K562 (cell line): Measurements from ENCODE around the gene GSK3B. TPM values are rescaled to one million over a fixed set of nuclear protein-coding genes. Genes with fewer than 3 reads are reported as not detected.

Source experiments
- ATF1 ChIP-seq, 2 experiments: fragments of 450-650 bp in 1 of 2; IDR thresholded peaks; 2 replicates each; pipeline ENCODE4 v1.6.1; 2016; ENCODE audit warnings: missing compliant biosample characterization in 1 of 2, missing genetic modification characterization in 1 of 2
- ATF7 ChIP-seq: fragments of 450-650 bp; IDR thresholded peaks from 2 replicates; pipeline ENCODE4 v1.7.1; 2014; ENCODE audit warnings: mild to moderate bottlenecking, moderate library complexity
- BCOR ChIP-seq: fragments of 450-650 bp; IDR thresholded peaks from 2 replicates; pipeline ENCODE4 v1.6.1; 2016
- BRF1 ChIP-seq: IDR thresholded peaks from 3 replicates; pipeline ENCODE4 v1.6.1; 2011; ENCODE audit warnings: borderline replicate concordance, mild to moderate bottlenecking; ENCODE audit not compliant: insufficient read length; ENCODE audit errors: extremely low read depth
- CBFB ChIP-seq: sonication (generic); formaldehyde crosslinking; IDR thresholded peaks from 2 replicates; pipeline ENCODE4 v1.4.0; 2020; ENCODE audit warnings: mild to moderate bottlenecking, missing genetic modification reagents
- CBX2 ChIP-seq: fragments of 200-600 bp; sonication (generic); IDR thresholded peaks from one replicate; pipeline ENCODE4 v1.6.1; 2012; ENCODE audit warnings: mild to moderate bottlenecking, low read length, inconsistent platforms; ENCODE audit not compliant: insufficient read depth, poor library complexity, severe bottlenecking
- CGGBP1 ChIP-seq: fragments of 250-450 bp; sonication (Bioruptor Pico); IDR thresholded peaks from 2 replicates; pipeline ENCODE4 v1.9.0; 2021; ENCODE audit warnings: mild to moderate bottlenecking
- DPF2 ChIP-seq: fragments of 450-650 bp; IDR thresholded peaks from 2 replicates; pipeline ENCODE4 v1.6.1; 2016
- EP400 ChIP-seq: fragments of 450-650 bp; IDR thresholded peaks from 2 replicates; pipeline ENCODE4 v1.6.1; 2017; ENCODE audit warnings: antibody characterized with exemption, mild to moderate bottlenecking, moderate library complexity
- HMG20A ChIP-seq: fragments of 450-650 bp; formaldehyde crosslinking; conservative IDR thresholded peaks from 2 replicates; pipeline ENCODE4 v1.4.0; 2020; ENCODE audit warnings: mild to moderate bottlenecking, mixed read lengths
- JUNB ChIP-seq: fragments of 450-650 bp; formaldehyde crosslinking; conservative IDR thresholded peaks from 2 replicates; pipeline ENCODE4 v1.4.0; 2020; ENCODE audit warnings: mild to moderate bottlenecking
- KAT7 ChIP-seq: sonication (generic); formaldehyde crosslinking; IDR thresholded peaks from 2 replicates; pipeline ENCODE4 v1.8.0; 2022; ENCODE audit warnings: missing genetic modification reagents, mild to moderate bottlenecking, borderline replicate concordance
- KDM5B ChIP-seq: fragments of 200-600 bp; sonication (generic); IDR thresholded peaks from 2 replicates; pipeline ENCODE4 v1.6.1; 2012; ENCODE audit warnings: low read depth, mild to moderate bottlenecking, moderate library complexity, low read length, control low read depth, inconsistent platforms; ENCODE audit not compliant: insufficient replicate concordance
- MAFG ChIP-seq: fragments of 450-650 bp; conservative IDR thresholded peaks from 2 replicates; pipeline ENCODE4 v1.6.1; 2016; ENCODE audit warnings: missing genetic modification characterization, missing compliant biosample characterization
- MIER1 ChIP-seq: fragments of 450-650 bp; IDR thresholded peaks from 2 replicates; pipeline ENCODE4 v1.6.1; 2016; ENCODE audit warnings: antibody characterized with exemption, mild to moderate bottlenecking, low read depth
- NONO ChIP-seq, 2 experiments: fragments of 200-400 bp in 1 of 2; fragments of 450-650 bp in 1 of 2; formaldehyde crosslinking in 1 of 2; IDR thresholded peaks; 2 replicates each; pipeline ENCODE4 v1.6.1; 2017; ENCODE audit warnings: low read depth in 2 of 2, mild to moderate bottlenecking in 2 of 2, moderate library complexity in 2 of 2, low read length in 1 of 2
- PCBP1 ChIP-seq: fragments of 200-400 bp; formaldehyde crosslinking; IDR thresholded peaks from 2 replicates; pipeline ENCODE4 v1.6.1; 2018; ENCODE audit warnings: mild to moderate bottlenecking, low read depth, low read length; ENCODE audit not compliant: poor library complexity, severe bottlenecking
- POLR2A ChIP-seq: fragments of 450-650 bp; conservative IDR thresholded peaks from 2 replicates; pipeline ENCODE4 v1.6.1; 2016
- SREBF1 ChIP-seq: fragments of 150-350 bp; IDR thresholded peaks from 2 replicates; pipeline ENCODE4 v1.6.1; 2014; ENCODE audit warnings: antibody characterized with exemption, low read depth, low read length, borderline replicate concordance
- TOE1 ChIP-seq, 2 experiments: fragments of 450-650 bp in 1 of 2; sonication (generic) in 1 of 2; formaldehyde crosslinking in 1 of 2; IDR thresholded peaks; 2 replicates each; pipeline versions ENCODE4 v1.7.1 to v1.8.0; 2016 to 2022; ENCODE audit warnings: borderline replicate concordance in 2 of 2, mild to moderate bottlenecking in 2 of 2, antibody characterized with exemption in 1 of 2, inconsistent platforms in 1 of 2, low read depth in 1 of 2, missing genetic modification reagents in 1 of 2, moderate library complexity in 1 of 2
- ZBTB9 ChIP-seq: fragments of 450-650 bp; formaldehyde crosslinking; IDR thresholded peaks from 2 replicates; pipeline ENCODE4 v1.4.0; 2020; ENCODE audit warnings: mild to moderate bottlenecking, moderate library complexity
- ZNF134 ChIP-seq: fragments of 250-450 bp; sonication (Bioruptor Pico); conservative IDR thresholded peaks from 2 replicates; pipeline ENCODE4 v1.4.0; 2020
- ZNF785 ChIP-seq: fragments of 250-450 bp; sonication (Bioruptor Pico); IDR thresholded peaks from 2 replicates; pipeline ENCODE4 v1.4.0; 2020; ENCODE audit warnings: mild to moderate bottlenecking
- polyA plus RNA-seq, 8 experiments: library from polyadenylated mRNA; depleted of rRNA in 4 of 8; stranded (reverse) in 5 of 8; unstranded in 3 of 8; fragments of >200 nt; fragmentation: Nextera tagmentation in 2 of 8; fragmentation: Illumina TruSeq in 1 of 8; extraction: Ambion mirVana in 2 of 8; extraction: Trizol in 1 of 8; gene quantifications; 2 replicates each; pipeline versions ENCODE4 v1.2.1 to v1.2.3, GENCODE V29; 2011 to 2014; ENCODE audit warnings: inconsistent platforms in 1 of 8, missing spikeins in 1 of 8
- total RNA-seq, 7 experiments: library from RNA; depleted of rRNA in 6 of 7; stranded (reverse); fragments of >200 nt in 6 of 7; fragmentation: Illumina TruSeq in 2 of 7; extraction: Trizol in 2 of 7; gene quantifications; 2 replicates each; pipeline versions ENCODE4 v1.2.1 to v1.2.3, GENCODE V29; 2011 to 2021; ENCODE audit warnings: low replicate concordance in 1 of 7
- TF ChIP-seq, protein P1 (sequence below), 3 experiments: fragments of 200-800 bp in 1 of 3; sonication (Bioruptor generic) in 1 of 3; sonication (generic) in 1 of 3; formaldehyde crosslinking in 1 of 3; IDR thresholded peaks; 2 replicates each; pipeline versions ENCODE4 v1.6.1 to v1.8.0; 2016 to 2022; ENCODE audit warnings: mild to moderate bottlenecking in 2 of 3, missing compliant biosample characterization in 2 of 3, missing genetic modification characterization in 2 of 3, missing genetic modification reagents in 1 of 3

GSK3B gene
- total and polyA plus RNA-seq, 9 of the 15 experiments (the other 6 are each of a cell fraction or from before 2014, with no cell fraction given), result 4.7 to 25.0 (median 18.7) TPM

DNA sequence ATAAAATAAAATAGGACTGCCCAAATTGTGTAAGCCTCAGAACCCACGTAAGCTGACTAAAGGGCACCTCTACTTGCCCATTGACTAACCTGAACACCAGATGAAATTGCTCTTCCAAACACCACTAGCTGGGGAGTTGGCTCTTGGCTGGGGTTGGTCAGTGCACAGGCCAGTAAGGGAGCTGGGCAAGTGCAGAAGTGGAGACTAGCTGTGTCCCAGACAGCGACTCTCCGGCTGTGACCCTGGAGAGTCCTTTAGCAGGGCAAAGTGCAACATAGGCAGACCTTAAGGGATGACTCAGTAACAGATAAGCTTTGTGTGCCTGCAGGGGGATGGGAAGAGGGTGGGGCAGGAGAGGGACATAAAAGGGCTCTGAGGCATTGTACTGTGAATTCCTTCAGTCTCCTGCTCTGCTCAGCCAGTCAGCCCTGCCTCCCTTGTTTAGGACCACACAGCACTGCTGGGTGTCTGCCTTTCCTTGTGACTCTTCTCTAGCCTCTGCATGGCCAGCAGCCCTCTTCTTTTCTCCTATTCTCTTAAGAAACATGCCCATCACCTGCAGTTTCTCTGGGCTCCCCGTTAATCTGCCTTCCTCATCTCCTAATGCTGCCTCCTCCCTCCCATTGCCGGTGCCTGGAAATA lies 299.2 kb downstream of the GSK3B start (continued):
- TF ChIP-seq ATF1 (CRISPR knock-in tag; IDR thresholded peaks at IDR 0.05), result no peak
- TF ChIP-seq ATF1 (tag; IDR thresholded peaks at IDR 0.05), result peak; percentile 51; the same call in 1 of the 2 replicates
- TF ChIP-seq SREBF1, result no peak
- 0 out of 2 replicates have a peak, but pooled peaks have one; percentile 45 for TF ChIP-seq JUNB (CRISPR knock-in tag)
- TF ChIP-seq KDM5B, result peak; percentile 35
- TF ChIP-seq CBX2, result no peak
- TF ChIP-seq KAT7 (CRISPR knock-in tag), result no peak
- 0 out of 4 replicates have a peak, but pooled peaks of 1 of the 2 experiments have one; percentile 48 for TF ChIP-seq NONO (IDR thresholded peaks at IDR 0.05; ENCODE audit: low read depth in 2 of 2, low read length in 1 of 2)
- no peak for TF ChIP-seq ZNF785
- TF ChIP-seq ATF7, result peak; percentile 38; the same call in 1 of the 2 replicates
- TF ChIP-seq, protein P1, sequence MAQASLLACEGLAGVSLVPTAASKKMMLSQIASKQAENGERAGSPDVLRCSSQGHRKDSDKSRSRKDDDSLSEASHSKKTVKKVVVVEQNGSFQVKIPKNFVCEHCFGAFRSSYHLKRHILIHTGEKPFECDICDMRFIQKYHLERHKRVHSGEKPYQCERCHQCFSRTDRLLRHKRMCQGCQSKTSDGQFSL (CRISPR knock-in tag; IDR thresholded peaks at IDR 0.05), result no peak
- TF ChIP-seq, protein P1 (tag; IDR thresholded peaks at IDR 0.05), result no peak
- TF ChIP-seq DPF2, result peak; percentile 92
- TF ChIP-seq TOE1 (IDR thresholded peaks at IDR 0.05; ENCODE audit: borderline replicate concordance), result peak; percentile 32; the same call in 1 of the 2 replicates
- TF ChIP-seq TOE1 (CRISPR knock-in tag; IDR thresholded peaks at IDR 0.05; ENCODE audit: borderline replicate concordance, low read depth), result no peak
- TF ChIP-seq CGGBP1, result no peak
- peak; percentile 53 for TF ChIP-seq POLR2A
- TF ChIP-seq BRF1, result no peak
- peak; percentile 82 for TF ChIP-seq MAFG (tag)
- TF ChIP-seq HMG20A (CRISPR knock-in tag), result no peak
- no peak for TF ChIP-seq ZNF134 (CRISPR knock-in tag)
- no peak for TF ChIP-seq ZBTB9 (CRISPR knock-in tag)
- no peak for TF ChIP-seq CBFB
- 0 out of 2 replicates have a peak, but pooled peaks have one; percentile 13 for TF ChIP-seq BCOR
- TF ChIP-seq MIER1, result no peak
- no peak for TF ChIP-seq PCBP1
- peak; percentile 48; the same call in 1 of the 2 replicates for TF ChIP-seq EP400
